ENCODE data around the gene THOC7. TPM values are rescaled to one million over a fixed set of nuclear protein-coding genes. Genes with fewer than 3 reads are reported as not detected.

The THOC7 gene
- 63.0 and 141 TPM in 2 replicates for total RNA-seq (ENCODE audit: low replicate concordance)

DNA sequence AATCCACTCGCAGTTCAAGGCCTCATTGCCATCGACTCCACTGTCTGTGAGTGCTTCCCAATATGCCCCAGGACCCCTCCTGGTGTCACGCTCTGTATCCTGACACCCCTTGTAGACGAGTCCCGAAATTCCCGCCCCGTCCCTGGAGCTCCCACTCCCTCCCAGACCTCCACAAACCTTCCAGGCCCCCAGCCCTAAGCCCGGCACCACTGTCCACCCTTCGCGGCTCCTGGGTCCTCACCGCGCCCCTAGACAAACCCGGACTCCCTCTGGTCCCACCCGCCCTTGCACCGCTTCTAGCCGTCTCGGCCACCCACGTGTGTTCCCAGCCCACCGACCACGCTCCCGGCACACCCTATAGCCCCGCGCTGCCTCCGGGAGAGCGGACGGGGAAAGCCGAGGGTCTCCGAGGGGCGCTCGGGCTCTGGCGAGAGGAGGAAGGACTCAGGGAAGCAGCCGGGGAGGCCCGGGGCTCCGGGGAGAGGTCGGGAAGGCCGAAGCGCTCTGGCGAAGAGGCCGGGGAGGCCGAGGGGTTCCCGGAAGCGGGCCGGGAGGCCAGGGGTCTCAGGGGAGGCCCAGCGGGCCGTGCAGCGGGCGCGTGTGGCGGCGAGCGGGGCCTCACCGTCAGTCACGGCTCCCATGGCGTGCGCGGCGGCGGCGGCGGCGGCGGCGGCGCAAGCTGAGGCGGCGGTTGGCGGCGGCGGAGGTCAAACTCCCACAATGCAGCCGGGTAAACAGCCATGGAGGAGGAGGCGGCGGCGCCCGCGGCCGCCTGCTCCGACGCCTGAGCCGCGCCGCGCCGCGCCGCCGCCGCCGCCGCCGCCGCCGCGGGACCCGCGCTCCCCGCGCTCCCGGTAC lies at the start of gene THOC7, which contains the start of gene ATXN7:
THOC7 (minus strand) TSS at position 656 of the 858 bp plus-strand sequence; CDS start at position 641, 15 bp downstream.
ATXN7 (plus strand) TSS at position 718 of the 858 bp plus-strand sequence. CDS start 48,732 bp downstream, outside the sequence.
- Mint-ChIP-seq H3K4me1 (peaks cover 27% of the 10 kb centered on the region), H3K27me3 (ENCODE audit: insufficient read depth, low read depth) (peaks cover 4% of the 10 kb centered on the region), H3K9me3 (no peaks in the 10 kb centered on the region), H3K27ac (peak within 1 kb of the TSS; percentile 97), H3K4me3 (peak within 1 kb of the TSS; percentile 93), H3K36me3 (peaks cover 14% of the 10 kb centered on the region)
- Histone ChIP-seq H3K9me3 (ENCODE audit: low read depth) (no peaks in the 10 kb centered on the region), H2AFZ (replicated peaks) (peak within 1 kb of the TSS; percentile 96), H3K27ac (peak within 1 kb of the TSS; percentile 86), H3K4me2 (peak within 1 kb of the TSS; percentile 92), H3K27me3 (no peaks in the 10 kb centered on the region), H3K4me3 (peak within 1 kb of the TSS; percentile 99), H3F3A (ENCODE audit: low read depth) (no peaks in the 10 kb centered on the region), H3K9ac (peak within 1 kb of the TSS; percentile 88), H3K36me3 (no peaks in the 10 kb centered on the region), H4K20me1 (ENCODE audit: low read depth) (peaks cover 9% of the 10 kb centered on the region), H3K4me1 (peaks cover 14% of the 10 kb centered on the region), H3K79me2 (ENCODE audit: low read depth) (peaks cover 89% of the 10 kb centered on the region)
- DNase-seq (ENCODE audit: low spot score), result peak; percentile 89
- no peak for TF ChIP-seq EZH2 (IDR thresholded peaks at IDR 0.05)
- TF ChIP-seq, protein P1, sequence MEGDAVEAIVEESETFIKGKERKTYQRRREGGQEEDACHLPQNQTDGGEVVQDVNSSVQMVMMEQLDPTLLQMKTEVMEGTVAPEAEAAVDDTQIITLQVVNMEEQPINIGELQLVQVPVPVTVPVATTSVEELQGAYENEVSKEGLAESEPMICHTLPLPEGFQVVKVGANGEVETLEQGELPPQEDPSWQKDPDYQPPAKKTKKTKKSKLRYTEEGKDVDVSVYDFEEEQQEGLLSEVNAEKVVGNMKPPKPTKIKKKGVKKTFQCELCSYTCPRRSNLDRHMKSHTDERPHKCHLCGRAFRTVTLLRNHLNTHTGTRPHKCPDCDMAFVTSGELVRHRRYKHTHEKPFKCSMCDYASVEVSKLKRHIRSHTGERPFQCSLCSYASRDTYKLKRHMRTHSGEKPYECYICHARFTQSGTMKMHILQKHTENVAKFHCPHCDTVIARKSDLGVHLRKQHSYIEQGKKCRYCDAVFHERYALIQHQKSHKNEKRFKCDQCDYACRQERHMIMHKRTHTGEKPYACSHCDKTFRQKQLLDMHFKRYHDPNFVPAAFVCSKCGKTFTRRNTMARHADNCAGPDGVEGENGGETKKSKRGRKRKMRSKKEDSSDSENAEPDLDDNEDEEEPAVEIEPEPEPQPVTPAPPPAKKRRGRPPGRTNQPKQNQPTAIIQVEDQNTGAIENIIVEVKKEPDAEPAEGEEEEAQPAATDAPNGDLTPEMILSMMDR (IDR thresholded peaks at IDR 0.05), result no peak
- no peak for TF ChIP-seq EZH2phosphoT487 (IDR thresholded peaks at IDR 0.05)

GRCh38 chr3:63912768-63913588 lies 49.4 kb upstream of the THOC7 start:
- peaks cover 64% of the 10 kb centered on the region for H3K79me2 ChIP-seq (ENCODE audit: low read depth)
- peak overlapping the region; percentile 91 for H3K4me3 Mint-ChIP-seq
- no peaks in the 10 kb centered on the region for H3K27me3 Mint-ChIP-seq (ENCODE audit: insufficient read depth, low read depth)
- H3K27me3 ChIP-seq, result no peaks in the 10 kb centered on the region
- peaks cover 10% of the 10 kb centered on the region for H3K36me3 ChIP-seq
- peak overlapping the region; percentile 98 for H3K4me2 ChIP-seq
- TF ChIP-seq, protein P1 (IDR thresholded peaks at IDR 0.05), result no peak
- TF ChIP-seq EZH2 (IDR thresholded peaks at IDR 0.05) (no peak), EZH2phosphoT487 (IDR thresholded peaks at IDR 0.05) (no peak)
- H3K4me3 ChIP-seq, result peak overlapping the region; percentile 97
- H3K36me3 Mint-ChIP-seq, result peaks cover 17% of the 10 kb centered on the region
- no peak overlapping the region for H3K27ac ChIP-seq
- peaks cover 13% of the 10 kb centered on the region for H3K4me1 ChIP-seq
- H3K9me3 Mint-ChIP-seq, result no peaks in the 10 kb centered on the region
- DNase-seq (ENCODE audit: low spot score), result peak; percentile 54
- H4K20me1 ChIP-seq (ENCODE audit: low read depth), result peaks cover 38% of the 10 kb centered on the region
- H3K9ac ChIP-seq, result no peak overlapping the region
- H3K9me3 ChIP-seq (ENCODE audit: low read depth), result no peaks in the 10 kb centered on the region
- peaks cover 20% of the 10 kb centered on the region for H3K4me1 Mint-ChIP-seq
- H3F3A ChIP-seq (ENCODE audit: low read depth), result peaks cover 40% of the 10 kb centered on the region
- no peak overlapping the region for H2AFZ ChIP-seq (replicated peaks)
- H3K27ac Mint-ChIP-seq, result peak overlapping the region; percentile 86

- Histone ChIP-seq H3K27me3 (no peaks in the 10 kb centered on the region), H3K36me3 (peaks cover 4% of the 10 kb centered on the region), H3K4me3 (peak within 1 kb of the TSS; percentile 97), H3K79me2 (ENCODE audit: low read depth) (peaks cover 58% of the 10 kb centered on the region), H3K4me1 (peaks cover 16% of the 10 kb centered on the region), H3K27ac (peak within 1 kb of the TSS; percentile 96), H3K4me2 (peak within 1 kb of the TSS; percentile 98), H3K9me3 (ENCODE audit: low read depth) (no peaks in the 10 kb centered on the region), H2AFZ (replicated peaks) (peak within 1 kb of the TSS; percentile 88), H3K9ac (peak within 1 kb of the TSS; percentile 72), H4K20me1 (ENCODE audit: low read depth) (peaks cover 38% of the 10 kb centered on the region), H3F3A (ENCODE audit: low read depth) (peaks cover 47% of the 10 kb centered on the region)
- TF ChIP-seq, protein P1 (IDR thresholded peaks at IDR 0.05), result no peak
- TF ChIP-seq EZH2phosphoT487 (IDR thresholded peaks at IDR 0.05) (no peak), EZH2 (IDR thresholded peaks at IDR 0.05) (peak; percentile 39)
- Mint-ChIP-seq H3K4me1 (peaks cover 21% of the 10 kb centered on the region), H3K9me3 (no peaks in the 10 kb centered on the region), H3K4me3 (peak within 1 kb of the TSS; percentile 91), H3K27me3 (ENCODE audit: insufficient read depth, low read depth) (no peaks in the 10 kb centered on the region), H3K27ac (peak within 1 kb of the TSS; percentile 86), H3K36me3 (peaks cover 11% of the 10 kb centered on the region)
- peak; percentile 92 for DNase-seq (ENCODE audit: low spot score)
Measured at GRCh38 chr3:63911873-63912767, 48.5 kb upstream of the THOC7 start, which contains the start of gene SCAANT1. SCAANT1 (minus strand) TSS chr3:63912383.
